ENCODE results near the gene ATG10. TPM values are rescaled to one million over a fixed set of nuclear protein-coding genes. Genes with fewer than 3 reads are reported as not detected.

ATG10 gene
- total and polyA plus RNA-seq, 4 donors: 6.8 to 11.8 (median 9.3) TPM

- Histone ChIP-seq H3K9me3 (ENCODE audit: control insufficient read depth, insufficient read depth, low read length) (no peaks in the 10 kb centered on the region), H3K27me3 (ENCODE audit: control insufficient read depth, insufficient read depth, low read length) (no peaks in the 10 kb centered on the region), H3K4me3 (ENCODE audit: low read depth, low read length) (no peak overlapping the region), H3K27ac (ENCODE audit: low read depth, low read length) (no peak overlapping the region), H3K36me3 (ENCODE audit: control insufficient read depth, insufficient read depth, low read length) (no peaks in the 10 kb centered on the region), H3K4me1 (ENCODE audit: control insufficient read depth, insufficient read depth, low read length) (no peaks in the 10 kb centered on the region)
- no CpG with 5 or more reads among the region's 1 CpG for WGBS (ENCODE audit: insufficient coverage)
- DNase-seq (ENCODE audit: low read depth in 4 of 6, low spot score in 6 of 6): no peak
These were observed 240.2 kb downstream of the ATG10 start for GRCh38 chr5:82211855-82212572.

GRCh38 chr5:82217917-82218316 is 246.1 kb downstream of the ATG10 start:
- no peaks in the 10 kb centered on the region for H3K9me3 ChIP-seq (ENCODE audit: control insufficient read depth, insufficient read depth, low read length)
- H3K27ac ChIP-seq (ENCODE audit: low read depth, low read length): no peak overlapping the region
- H3K4me1 ChIP-seq (ENCODE audit: control insufficient read depth, insufficient read depth, low read length): no peaks in the 10 kb centered on the region
- no peaks in the 10 kb centered on the region for H3K36me3 ChIP-seq (ENCODE audit: control insufficient read depth, insufficient read depth, low read length)
- no peaks in the 10 kb centered on the region for H3K27me3 ChIP-seq (ENCODE audit: control insufficient read depth, insufficient read depth, low read length)
- H3K4me3 ChIP-seq (ENCODE audit: low read depth, low read length): no peak overlapping the region
- no peak for DNase-seq (ENCODE audit: low read depth in 4 of 6, low spot score in 6 of 6)
- no CpG with 5 or more reads among the region's 1 CpG for WGBS (ENCODE audit: insufficient coverage)

DNA sequence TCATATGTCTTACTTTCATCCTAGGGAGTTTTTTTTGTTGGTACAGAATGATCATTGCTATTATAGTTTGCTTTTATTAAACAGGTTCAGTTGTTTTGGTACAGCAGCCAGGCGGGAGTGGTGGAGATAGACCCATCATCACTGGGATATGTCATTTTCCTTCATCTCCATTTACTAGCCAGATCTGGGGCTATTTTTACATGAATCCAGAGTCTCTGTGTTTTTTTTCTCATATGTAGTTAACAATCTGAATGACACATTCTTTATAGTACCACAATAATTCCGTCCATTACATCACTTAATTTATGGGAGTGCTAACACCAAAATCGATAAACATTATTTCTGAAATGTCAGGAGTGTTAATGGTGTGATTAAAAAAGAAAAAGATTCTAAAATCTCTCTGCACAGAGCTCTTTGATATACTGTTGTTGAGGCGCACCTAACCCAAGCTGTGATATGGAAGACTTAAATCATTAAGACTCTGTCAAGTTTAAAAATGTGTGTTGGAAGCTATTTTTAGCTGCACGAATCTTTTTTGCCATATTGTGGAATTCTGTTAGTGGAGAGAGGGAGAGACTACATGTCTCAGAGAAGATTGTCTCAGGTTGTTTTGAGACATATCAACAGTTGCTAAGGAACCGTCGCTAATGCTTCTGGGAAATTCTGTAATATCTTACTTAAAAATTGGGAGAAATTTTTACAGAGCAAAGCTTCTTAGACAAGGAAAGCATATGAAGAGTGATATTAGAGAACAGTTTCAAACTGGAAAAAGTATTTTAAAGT is 246.7 kb downstream of the ATG10 start:
- H3K27ac ChIP-seq (ENCODE audit: low read depth, low read length): no peak overlapping the region
- no peaks in the 10 kb centered on the region for H3K4me1 ChIP-seq (ENCODE audit: control insufficient read depth, insufficient read depth, low read length)
- WGBS (ENCODE audit: insufficient coverage): 73% methylated on average over 2 of the region's 7 CpGs
- no peaks in the 10 kb centered on the region for H3K36me3 ChIP-seq (ENCODE audit: control insufficient read depth, insufficient read depth, low read length)
- H3K4me3 ChIP-seq (ENCODE audit: low read depth, low read length): no peak overlapping the region
- DNase-seq (ENCODE audit: low read depth in 4 of 6, low spot score in 6 of 6): peak in 2 of 6 donors; percentile 26 to 68
- no peaks in the 10 kb centered on the region for H3K27me3 ChIP-seq (ENCODE audit: control insufficient read depth, insufficient read depth, low read length)
- no peaks in the 10 kb centered on the region for H3K9me3 ChIP-seq (ENCODE audit: control insufficient read depth, insufficient read depth, low read length)

DNA sequence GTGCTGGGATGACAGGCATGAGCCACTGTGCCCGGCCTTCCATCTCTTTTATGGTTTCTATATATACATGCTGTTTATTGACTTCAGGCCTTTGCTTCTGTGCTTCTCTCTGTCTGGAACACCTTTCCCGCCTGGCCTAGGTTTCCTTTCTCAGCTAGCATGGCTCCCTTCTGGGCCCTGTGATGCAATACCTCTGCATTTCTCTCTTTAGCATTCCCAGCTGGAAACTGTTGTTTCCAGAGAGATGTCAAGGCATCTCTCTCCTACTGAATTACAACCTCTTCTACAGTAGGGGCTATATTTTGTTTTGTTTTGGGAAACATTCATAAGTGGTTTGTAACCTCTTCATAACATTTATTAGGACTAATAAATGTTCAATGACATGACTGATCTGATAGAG is 249.2 kb downstream of the ATG10 start:
- no peak for DNase-seq (ENCODE audit: low read depth in 4 of 6, low spot score in 6 of 6)
- no peaks in the 10 kb centered on the region for H3K36me3 ChIP-seq (ENCODE audit: control insufficient read depth, insufficient read depth, low read length)
- no peak overlapping the region for H3K27ac ChIP-seq (ENCODE audit: low read depth, low read length)
- no peak overlapping the region for H3K4me3 ChIP-seq (ENCODE audit: low read depth, low read length)
- peaks cover 3% of the 10 kb centered on the region for H3K4me1 ChIP-seq (ENCODE audit: control insufficient read depth, insufficient read depth, low read length)
- H3K27me3 ChIP-seq (ENCODE audit: control insufficient read depth, insufficient read depth, low read length): no peaks in the 10 kb centered on the region
- 75% methylated on average over 1 of the region's 2 CpGs for WGBS (ENCODE audit: insufficient coverage)
- no peaks in the 10 kb centered on the region for H3K9me3 ChIP-seq (ENCODE audit: control insufficient read depth, insufficient read depth, low read length)

DNA sequence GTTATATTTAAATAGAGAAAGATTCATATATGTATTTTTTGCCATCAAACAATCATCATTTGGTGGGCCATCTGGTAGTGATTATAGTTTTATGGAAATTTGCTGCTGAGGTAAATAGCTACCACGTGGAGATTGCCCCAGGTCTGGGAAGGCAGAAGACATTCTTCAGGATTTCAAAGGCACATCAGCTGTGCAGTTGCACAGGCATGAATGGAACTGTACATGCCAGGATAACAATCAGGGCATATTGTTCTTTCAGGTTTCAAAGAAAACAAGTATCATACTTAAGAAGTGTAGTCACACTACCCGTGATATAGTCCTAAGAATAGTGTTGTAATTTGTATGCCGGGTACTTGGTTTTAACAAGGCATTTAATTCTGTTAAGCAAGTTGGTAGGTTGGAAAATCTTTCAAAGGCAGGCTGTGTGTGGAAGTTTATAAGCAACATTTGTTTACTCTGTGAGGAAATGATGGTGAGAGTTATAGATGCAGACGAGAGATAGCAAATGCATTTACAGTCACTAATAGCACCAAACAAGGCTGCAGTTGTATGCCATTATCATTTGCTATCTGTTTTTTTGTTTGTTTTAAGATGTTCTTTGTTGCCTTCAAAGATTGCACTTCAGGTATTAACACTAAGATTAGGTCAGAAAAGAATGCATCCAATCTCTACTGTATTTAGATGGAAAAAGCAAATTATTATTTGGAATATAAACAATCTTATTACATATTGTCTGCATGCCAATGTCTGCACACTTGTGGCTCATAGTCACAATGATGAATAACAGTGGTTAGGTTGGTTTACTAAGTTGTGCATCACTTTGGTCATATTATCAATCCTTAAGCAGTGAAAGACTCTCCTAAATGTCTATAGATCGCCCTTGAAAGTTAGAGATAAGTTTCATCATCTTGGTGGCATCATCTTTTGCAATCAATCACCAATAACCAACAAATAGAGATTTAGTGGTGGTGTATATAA is 251.1 kb downstream of the ATG10 start:
- H3K36me3 ChIP-seq (ENCODE audit: control insufficient read depth, insufficient read depth, low read length): no peaks in the 10 kb centered on the region
- H3K27me3 ChIP-seq (ENCODE audit: control insufficient read depth, insufficient read depth, low read length): no peaks in the 10 kb centered on the region
- H3K4me3 ChIP-seq (ENCODE audit: low read depth, low read length): no peak overlapping the region
- WGBS (ENCODE audit: insufficient coverage): 9% methylated on average over 1 of the region's 5 CpGs
- no peak overlapping the region for H3K27ac ChIP-seq (ENCODE audit: low read depth, low read length)
- H3K4me1 ChIP-seq (ENCODE audit: control insufficient read depth, insufficient read depth, low read length): peaks cover 3% of the 10 kb centered on the region
- H3K9me3 ChIP-seq (ENCODE audit: control insufficient read depth, insufficient read depth, low read length): no peaks in the 10 kb centered on the region
- no peak for DNase-seq (ENCODE audit: low read depth in 4 of 6, low spot score in 6 of 6)

GRCh38 chr5:82225525-82226172 is 253.8 kb downstream of the ATG10 start:
- H3K36me3 ChIP-seq (ENCODE audit: control insufficient read depth, insufficient read depth, low read length): no peaks in the 10 kb centered on the region
- H3K4me1 ChIP-seq (ENCODE audit: control insufficient read depth, insufficient read depth, low read length): peaks cover 3% of the 10 kb centered on the region
- H3K27me3 ChIP-seq (ENCODE audit: control insufficient read depth, insufficient read depth, low read length): no peaks in the 10 kb centered on the region
- peak; percentile 50 to 95 (median 66) for DNase-seq (ENCODE audit: low read depth in 4 of 6, low spot score in 6 of 6)
- no peak overlapping the region for H3K27ac ChIP-seq (ENCODE audit: low read depth, low read length)
- H3K4me3 ChIP-seq (ENCODE audit: low read depth, low read length): no peak overlapping the region
- 29% methylated on average over 3 of the region's 7 CpGs for WGBS (ENCODE audit: insufficient coverage)
- no peaks in the 10 kb centered on the region for H3K9me3 ChIP-seq (ENCODE audit: control insufficient read depth, insufficient read depth, low read length)

DNA sequence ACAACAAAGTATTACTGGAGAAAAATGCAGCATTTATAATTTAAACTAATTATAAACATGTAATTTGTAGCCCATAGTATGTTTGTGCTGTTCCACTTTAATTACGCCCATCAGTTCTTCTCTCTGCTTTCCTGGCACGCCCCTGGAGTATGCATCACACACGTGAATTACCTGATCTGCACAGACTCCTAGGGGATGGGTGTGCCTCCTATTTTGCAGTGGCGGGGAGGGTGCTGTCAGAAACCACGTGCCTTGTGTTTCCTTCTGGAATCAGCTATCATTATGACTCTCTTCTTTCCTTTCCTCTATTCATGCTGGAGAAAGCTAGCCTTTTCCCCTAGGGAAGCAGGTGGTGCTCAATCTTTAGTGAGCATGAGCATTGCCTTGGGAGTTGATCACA is 263.1 kb downstream of the ATG10 start:
- 68% methylated on average over 3 of the region's 5 CpGs for WGBS (ENCODE audit: insufficient coverage)
- DNase-seq (ENCODE audit: low read depth in 4 of 6, low spot score in 6 of 6): no peak
- no peaks in the 10 kb centered on the region for H3K27me3 ChIP-seq (ENCODE audit: control insufficient read depth, insufficient read depth, low read length)

GRCh38 chr5:82244151-82244550 is 272.3 kb downstream of the ATG10 start:
- Histone ChIP-seq H3K4me3 (ENCODE audit: low read depth, low read length) (no peak overlapping the region), H3K9me3 (ENCODE audit: control insufficient read depth, insufficient read depth, low read length) (no peaks in the 10 kb centered on the region), H3K27ac (ENCODE audit: low read depth, low read length) (no peak overlapping the region), H3K36me3 (ENCODE audit: control insufficient read depth, insufficient read depth, low read length) (no peaks in the 10 kb centered on the region), H3K27me3 (ENCODE audit: control insufficient read depth, insufficient read depth, low read length) (no peaks in the 10 kb centered on the region), H3K4me1 (ENCODE audit: control insufficient read depth, insufficient read depth, low read length) (no peaks in the 10 kb centered on the region)
- DNase-seq (ENCODE audit: low read depth in 4 of 6, low spot score in 6 of 6): no peak
- WGBS (ENCODE audit: insufficient coverage): no CpG with 5 or more reads among the region's 2 CpGs

More for the DNA sequence above, 263.1 kb downstream of the ATG10 start:
- H3K36me3 ChIP-seq (ENCODE audit: control insufficient read depth, insufficient read depth, low read length): no peaks in the 10 kb centered on the region
- H3K4me3 ChIP-seq (ENCODE audit: low read depth, low read length): no peak overlapping the region
- H3K9me3 ChIP-seq (ENCODE audit: control insufficient read depth, insufficient read depth, low read length): no peaks in the 10 kb centered on the region
- no peaks in the 10 kb centered on the region for H3K4me1 ChIP-seq (ENCODE audit: control insufficient read depth, insufficient read depth, low read length)
- no peak overlapping the region for H3K27ac ChIP-seq (ENCODE audit: low read depth, low read length)

Measured in spinal cord (tissue), 10 donors.